ENCODE data around the gene METTL25B. TPM values are rescaled to one million over a fixed set of nuclear protein-coding genes. Genes with fewer than 3 reads are reported as not detected.

The METTL25B gene
- total and polyA plus RNA-seq, 8 donors = 16.8 to 64.9 (median 19.6) TPM

DNA sequence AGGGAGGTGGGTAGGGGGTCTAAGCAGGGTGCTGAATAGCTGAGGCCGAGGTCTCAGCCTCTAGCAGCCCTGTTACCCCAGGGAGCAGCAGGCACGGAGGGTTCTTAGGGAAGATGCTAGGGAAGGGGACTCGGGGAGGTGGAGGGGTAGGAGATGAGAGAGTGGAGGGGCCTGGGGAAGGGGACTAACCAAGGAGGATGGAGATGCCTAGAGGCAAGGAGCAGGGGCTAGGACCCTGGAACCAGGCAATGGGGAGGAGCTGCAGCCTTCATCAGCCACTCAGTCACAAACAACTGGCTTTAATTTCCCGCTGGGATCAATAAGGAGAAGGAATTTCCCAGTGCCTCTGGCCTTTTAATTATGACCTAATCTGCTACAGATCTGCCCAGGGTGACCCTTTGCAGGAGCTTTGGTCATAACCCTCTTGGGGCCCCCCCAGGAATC lies 20.0 kb upstream of the METTL25B start:
- DNase-seq (no peak), FAIRE-seq (no peak), ATAC-seq (no peak)
- Histone ChIP-seq H3K27ac (no peak overlapping the region), H3K27me3 (peaks cover 0 to 6% (median 0%) of the 10 kb centered on the region in 4 donors), H3K4me1 (peaks cover 9 to 22% (median 17%) of the 10 kb centered on the region in 3 donors), H3K9me3 (no peaks in the 10 kb centered on the region), H3K4me3 (no peak overlapping the region), H3K36me3 (no peaks in the 10 kb centered on the region)
- TF ChIP-seq, protein P1, sequence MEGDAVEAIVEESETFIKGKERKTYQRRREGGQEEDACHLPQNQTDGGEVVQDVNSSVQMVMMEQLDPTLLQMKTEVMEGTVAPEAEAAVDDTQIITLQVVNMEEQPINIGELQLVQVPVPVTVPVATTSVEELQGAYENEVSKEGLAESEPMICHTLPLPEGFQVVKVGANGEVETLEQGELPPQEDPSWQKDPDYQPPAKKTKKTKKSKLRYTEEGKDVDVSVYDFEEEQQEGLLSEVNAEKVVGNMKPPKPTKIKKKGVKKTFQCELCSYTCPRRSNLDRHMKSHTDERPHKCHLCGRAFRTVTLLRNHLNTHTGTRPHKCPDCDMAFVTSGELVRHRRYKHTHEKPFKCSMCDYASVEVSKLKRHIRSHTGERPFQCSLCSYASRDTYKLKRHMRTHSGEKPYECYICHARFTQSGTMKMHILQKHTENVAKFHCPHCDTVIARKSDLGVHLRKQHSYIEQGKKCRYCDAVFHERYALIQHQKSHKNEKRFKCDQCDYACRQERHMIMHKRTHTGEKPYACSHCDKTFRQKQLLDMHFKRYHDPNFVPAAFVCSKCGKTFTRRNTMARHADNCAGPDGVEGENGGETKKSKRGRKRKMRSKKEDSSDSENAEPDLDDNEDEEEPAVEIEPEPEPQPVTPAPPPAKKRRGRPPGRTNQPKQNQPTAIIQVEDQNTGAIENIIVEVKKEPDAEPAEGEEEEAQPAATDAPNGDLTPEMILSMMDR (IDR thresholded peaks at IDR 0.05) = no peak
- intact Hi-C loops (cut with DNase I) = no loop called here
- 45 to 68% methylated on average over 4 of the region's 4 CpGs for WGBS, 2 donors

DNA sequence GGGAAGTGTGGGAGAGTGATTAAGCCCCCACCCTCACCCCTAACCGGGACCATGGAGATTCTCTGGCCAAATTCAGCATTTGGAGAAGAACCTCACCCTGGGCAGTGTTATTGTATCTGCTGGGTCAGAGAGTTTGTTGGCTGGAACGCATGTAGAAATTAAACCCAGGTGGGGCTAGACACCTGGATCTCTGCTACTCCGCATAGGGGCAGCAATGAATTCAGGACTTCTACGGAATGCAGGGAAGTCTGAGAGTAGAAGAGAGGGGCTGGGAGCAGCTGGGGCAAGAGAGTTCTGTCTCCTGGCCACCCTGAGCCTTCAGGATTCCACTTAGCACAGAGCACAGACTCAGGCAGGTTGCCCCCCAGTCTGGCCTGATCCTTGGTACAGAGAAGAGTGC lies 19.2 kb upstream of the METTL25B start:
- H3K36me3 ChIP-seq = no peaks in the 10 kb centered on the region
- ATAC-seq = no peak
- H3K27me3 ChIP-seq = no peaks in the 10 kb centered on the region
- TF ChIP-seq, protein P1 (IDR thresholded peaks at IDR 0.05) = no peak
- DNase-seq = no peak
- no peaks in the 10 kb centered on the region for H3K9me3 ChIP-seq
- H3K4me3 ChIP-seq = no peak overlapping the region
- 89 to 94% methylated on average over 4 of the region's 4 CpGs for WGBS, 2 donors
- FAIRE-seq = no peak
- no peak overlapping the region for H3K27ac ChIP-seq
- H3K4me1 ChIP-seq = peaks cover 9 to 22% (median 17%) of the 10 kb centered on the region in 3 donors
- intact Hi-C loops (cut with DNase I) = no loop called here

DNA sequence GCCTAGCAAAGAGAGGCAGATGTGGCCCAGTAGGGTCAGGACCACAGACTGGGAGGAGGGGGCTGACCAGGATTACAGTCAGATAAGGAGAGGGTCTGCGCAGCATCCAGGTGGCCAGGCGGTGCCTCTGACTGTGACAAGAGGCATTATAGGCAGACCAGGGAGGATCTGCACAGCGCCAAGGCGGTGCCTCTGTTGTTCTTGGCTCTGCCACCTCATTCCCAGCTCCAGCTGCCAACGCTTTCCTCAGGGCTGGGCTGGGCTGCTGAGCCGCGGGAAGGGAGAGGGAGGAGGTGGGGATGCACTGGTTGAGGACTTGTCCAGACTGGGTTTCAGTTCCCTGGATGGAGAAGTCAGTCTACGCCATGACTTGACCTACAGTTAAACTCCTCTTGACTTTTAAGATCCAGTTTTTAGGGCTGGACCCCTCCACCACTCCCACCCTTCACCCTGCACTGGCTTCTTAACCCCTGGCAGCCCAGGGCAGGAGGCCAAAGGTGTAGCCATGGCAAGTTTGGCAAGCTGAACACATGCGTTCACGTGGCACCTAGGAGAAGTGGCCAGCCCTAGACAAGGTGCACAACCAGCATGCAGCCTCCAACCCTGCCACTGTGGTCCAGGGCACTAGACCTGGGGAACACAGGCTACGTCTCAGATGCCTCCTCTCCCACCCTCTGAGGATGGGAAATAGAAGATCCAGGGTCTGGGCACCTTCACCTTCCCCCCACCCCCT lies 18.3 kb upstream of the METTL25B start:
- no peak overlapping the region for H3K4me3 ChIP-seq
- 27 to 36% methylated on average over 9 to 11 of the region's 11 CpGs for WGBS, 2 donors
- H3K27me3 ChIP-seq = no peaks in the 10 kb centered on the region
- intact Hi-C loops (cut with DNase I) = no loop called here
- H3K27ac ChIP-seq = no peak overlapping the region
- peak; percentile 30 to 78 (median 66) for ATAC-seq
- no peaks in the 10 kb centered on the region for H3K36me3 ChIP-seq
- no peaks in the 10 kb centered on the region for H3K9me3 ChIP-seq
- peaks cover 9 to 15% (median 15%) of the 10 kb centered on the region in 3 donors for H3K4me1 ChIP-seq
- peak in 5 of 6 donors; percentile 43 to 80 (median 61) for DNase-seq
- FAIRE-seq = no peak
- TF ChIP-seq, protein P1 (IDR thresholded peaks at IDR 0.05) = no peak

DNA sequence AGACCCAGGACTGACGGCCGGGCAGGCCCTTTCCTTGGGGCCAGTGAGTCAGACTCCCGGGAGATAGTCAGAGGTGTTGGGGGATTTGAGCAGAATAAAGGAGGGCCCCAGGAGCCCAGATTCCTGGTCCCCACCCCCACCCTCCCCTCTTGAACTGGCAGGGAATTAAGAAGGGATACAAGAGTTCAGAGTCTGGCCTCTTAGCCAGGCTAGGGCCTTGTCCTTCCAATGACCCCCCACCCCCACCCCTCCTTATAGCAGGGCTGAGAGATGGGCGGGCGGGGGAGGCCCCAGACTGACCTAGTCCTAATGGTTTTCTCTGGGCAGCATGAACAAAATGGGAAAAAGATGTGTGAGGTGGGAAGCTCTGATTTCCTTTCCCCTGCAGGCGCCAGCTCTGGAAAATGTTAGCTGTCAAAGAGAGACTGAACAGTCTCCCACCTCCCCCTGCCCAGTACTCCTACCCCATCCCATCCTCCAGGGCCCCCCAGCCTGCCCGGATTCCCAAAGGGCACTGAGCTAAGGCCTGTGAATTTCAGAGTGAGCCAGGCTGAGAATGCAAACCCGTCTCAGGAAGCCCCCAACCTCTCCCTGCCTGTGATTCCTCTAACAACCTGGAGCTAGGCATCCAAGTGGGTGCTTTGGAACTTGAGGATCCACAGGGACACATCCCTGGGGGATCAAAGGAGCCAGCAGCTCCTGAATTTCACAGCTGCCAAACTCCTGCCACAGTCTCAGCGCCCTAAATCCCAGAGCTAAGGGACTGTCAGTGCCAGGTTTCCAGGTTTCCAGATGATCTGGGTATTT lies 17.1 kb upstream of the METTL25B start:
- Histone ChIP-seq H3K36me3 (no peaks in the 10 kb centered on the region), H3K9me3 (no peaks in the 10 kb centered on the region), H3K4me1 (peaks cover 0 to 4% (median 3%) of the 10 kb centered on the region in 3 donors), H3K4me3 (no peak overlapping the region), H3K27ac (no peak overlapping the region), H3K27me3 (no peaks in the 10 kb centered on the region)
- no peak for FAIRE-seq
- no peak for ATAC-seq
- no peak for DNase-seq
- TF ChIP-seq, protein P1 (IDR thresholded peaks at IDR 0.05) = no peak
- 82 to 88% methylated on average over 9 of the region's 9 CpGs for WGBS, 2 donors
- intact Hi-C loops (cut with DNase I) = no loop called here

All from pancreas (tissue), 10 donors.